Uterus (tissue), 4 donors: ENCODE measurements around the gene TBX21. TPM values are rescaled to one million over a fixed set of nuclear protein-coding genes. Genes with fewer than 3 reads are reported as not detected.

Source experiments
- DNase-seq, 2 donors: peaks; one replicate each; pipeline ENCODE4 v3.0.0-alpha.2; 2019 to 2020
- H3K27ac ChIP-seq, 2 donors: fragments of 200-600 bp; sonication (generic); 1 replicate in 1 of 2; 2 replicates in 1 of 2; pipeline ENCODE4 v1.5.1; 2016 to 2018
- H3K27me3 ChIP-seq, 2 donors: fragments of 200-600 bp; sonication (generic); one replicate each; pipeline ENCODE4 v1.5.1; 2018 to 2019; ENCODE audit warnings: control low read depth in 1 of 2
- H3K36me3 ChIP-seq, 2 donors: fragments of 200-600 bp; sonication (generic); one replicate each; pipeline ENCODE4 v1.5.1; 2019; ENCODE audit warnings: control low read depth in 1 of 2
- H3K4me1 ChIP-seq, 2 donors: fragments of 200-600 bp; sonication (generic); one replicate each; pipeline ENCODE4 v1.5.1; 2018 to 2019; ENCODE audit warnings: control low read depth in 1 of 2
- H3K4me3 ChIP-seq, 2 donors: fragments of 200-600 bp; sonication (generic); 1 replicate in 1 of 2; 2 replicates in 1 of 2; pipeline ENCODE4 v1.5.1; 2018 to 2019; ENCODE audit warnings: mild to moderate bottlenecking in 1 of 2
- H3K9me3 ChIP-seq, 2 donors: fragments of 200-600 bp; sonication (generic); one replicate each; pipeline ENCODE4 v1.5.1; 2019; ENCODE audit warnings: control low read depth in 1 of 2
- CTCF ChIP-seq, 4 experiments: fragments of 200-600 bp in 2 of 4; fragments of 450-650 bp in 2 of 4; sonication (generic) in 2 of 4; IDR thresholded peaks; one replicate each; pipeline ENCODE4 v1.5.1; 2016 to 2019; ENCODE audit warnings: antibody characterized with exemption in 4 of 4, mild to moderate bottlenecking in 2 of 4, moderate library complexity in 1 of 4
- POLR2A ChIP-seq, 2 donors: fragments of 450-650 bp; IDR thresholded peaks; one replicate each; pipeline ENCODE4 v1.6.1; 2016; ENCODE audit warnings: antibody characterized with exemption in 2 of 2, mild to moderate bottlenecking in 1 of 2, moderate library complexity in 1 of 2
- intact Hi-C: fragments of 100-400 bp; cut with DNase I; formaldehyde crosslinking; loops from one replicate; pipeline ENCODE4 v1.15.1; 2023; ENCODE audit warnings: low total_unique reads
- total RNA-seq, 4 donors: library from RNA; depleted of rRNA in 3 of 4; stranded (reverse); fragments of >200 nt in 3 of 4; gene quantifications; one replicate each; pipeline versions ENCODE4 v1.1.0 to v1.2.4, GENCODE V29; 2014 to 2023
- donor health status: DM: yes; HTN: yes; CAD: no.

Gene TBX21
- under 1 TPM in 2 of 4 donors, not detected in 2; 0.49 to 0.51 TPM for total RNA-seq

GRCh38 chr17:47733047-47733673, at the start of gene TBX21:
Gene TBX21, plus strand, starts transcription at chr17:47733236. Its CDS starts 219 bp downstream, at chr17:47733455.
- TF ChIP-seq CTCF (IDR thresholded peaks at IDR 0.05) (no peak), POLR2A (IDR thresholded peaks at IDR 0.05) (no peak)
- peak; percentile 30 to 37 for DNase-seq
- peaks cover 0 to 3% of the 10 kb centered on the region in 2 donors for H3K27me3 ChIP-seq

GRCh38 chr17:47684025-47684424, 49.0 kb upstream of the TBX21 start:
- TF ChIP-seq CTCF (IDR thresholded peaks at IDR 0.05) (no peak), POLR2A (IDR thresholded peaks at IDR 0.05) (no peak)
- Histone ChIP-seq H3K27ac (no peak overlapping the region), H3K27me3 (no peaks in the 10 kb centered on the region), H3K4me1 (no peaks in the 10 kb centered on the region), H3K9me3 (no peaks in the 10 kb centered on the region), H3K4me3 (no peak overlapping the region), H3K36me3 (no peaks in the 10 kb centered on the region)
- intact Hi-C loops, result no loop called here
- no peak for DNase-seq

More at GRCh38 chr17:47733047-47733673, at the start of gene TBX21:
- H3K27ac ChIP-seq, result no peak within 1 kb of the TSS
- intact Hi-C loops, result no loop called here
- H3K36me3 ChIP-seq, result no peaks in the 10 kb centered on the region
- peaks cover 0 to 6% of the 10 kb centered on the region in 2 donors for H3K4me1 ChIP-seq
- H3K4me3 ChIP-seq, result peak within 1 kb of the TSS in 1 of 2 donors; percentile 25
- H3K9me3 ChIP-seq, result no peaks in the 10 kb centered on the region

- H3K36me3 ChIP-seq, result no peaks in the 10 kb centered on the region
- no peak for TF ChIP-seq CTCF (IDR thresholded peaks at IDR 0.05)
- no peak for TF ChIP-seq POLR2A (IDR thresholded peaks at IDR 0.05)
- intact Hi-C loops, result no loop called here
Observed at GRCh38 chr17:47684535-47685193, 48.4 kb upstream of the TBX21 start.

GRCh38 chr17:47685556-47686275, 47.3 kb upstream of the TBX21 start:
- H3K36me3 ChIP-seq, result no peaks in the 10 kb centered on the region
- no peaks in the 10 kb centered on the region for H3K4me1 ChIP-seq
- intact Hi-C loops, result no loop called here
- TF ChIP-seq CTCF (IDR thresholded peaks at IDR 0.05) (no peak), POLR2A (IDR thresholded peaks at IDR 0.05) (no peak)
- H3K9me3 ChIP-seq, result no peaks in the 10 kb centered on the region
- H3K27me3 ChIP-seq, result no peaks in the 10 kb centered on the region
- H3K27ac ChIP-seq, result no peak overlapping the region
- no peak overlapping the region for H3K4me3 ChIP-seq
- DNase-seq, result no peak

More at GRCh38 chr17:47684535-47685193, 48.4 kb upstream of the TBX21 start:
- no peak for DNase-seq
- Histone ChIP-seq H3K4me1 (no peaks in the 10 kb centered on the region), H3K4me3 (no peak overlapping the region), H3K27me3 (no peaks in the 10 kb centered on the region), H3K9me3 (no peaks in the 10 kb centered on the region), H3K27ac (no peak overlapping the region)

GRCh38 chr17:47686276-47686635, 46.8 kb upstream of the TBX21 start:
- Histone ChIP-seq H3K4me1 (no peaks in the 10 kb centered on the region), H3K27me3 (no peaks in the 10 kb centered on the region), H3K9me3 (no peaks in the 10 kb centered on the region), H3K36me3 (no peaks in the 10 kb centered on the region), H3K4me3 (no peak overlapping the region), H3K27ac (no peak overlapping the region)
- TF ChIP-seq CTCF (IDR thresholded peaks at IDR 0.05), result no peak
- intact Hi-C loops, result no loop called here
- DNase-seq, result no peak
